ENCODE measurements around the gene CHRM3.
A peak's percentile ranks its signal among the peaks of the same experiment; 100 is the strongest.
"Not testable (repeated sequence)": the region's sequence is repeated elsewhere in the genome, so short reads cannot be mapped to it uniquely, and the experiment has no call there.

The CHRM3 gene

DNA sequence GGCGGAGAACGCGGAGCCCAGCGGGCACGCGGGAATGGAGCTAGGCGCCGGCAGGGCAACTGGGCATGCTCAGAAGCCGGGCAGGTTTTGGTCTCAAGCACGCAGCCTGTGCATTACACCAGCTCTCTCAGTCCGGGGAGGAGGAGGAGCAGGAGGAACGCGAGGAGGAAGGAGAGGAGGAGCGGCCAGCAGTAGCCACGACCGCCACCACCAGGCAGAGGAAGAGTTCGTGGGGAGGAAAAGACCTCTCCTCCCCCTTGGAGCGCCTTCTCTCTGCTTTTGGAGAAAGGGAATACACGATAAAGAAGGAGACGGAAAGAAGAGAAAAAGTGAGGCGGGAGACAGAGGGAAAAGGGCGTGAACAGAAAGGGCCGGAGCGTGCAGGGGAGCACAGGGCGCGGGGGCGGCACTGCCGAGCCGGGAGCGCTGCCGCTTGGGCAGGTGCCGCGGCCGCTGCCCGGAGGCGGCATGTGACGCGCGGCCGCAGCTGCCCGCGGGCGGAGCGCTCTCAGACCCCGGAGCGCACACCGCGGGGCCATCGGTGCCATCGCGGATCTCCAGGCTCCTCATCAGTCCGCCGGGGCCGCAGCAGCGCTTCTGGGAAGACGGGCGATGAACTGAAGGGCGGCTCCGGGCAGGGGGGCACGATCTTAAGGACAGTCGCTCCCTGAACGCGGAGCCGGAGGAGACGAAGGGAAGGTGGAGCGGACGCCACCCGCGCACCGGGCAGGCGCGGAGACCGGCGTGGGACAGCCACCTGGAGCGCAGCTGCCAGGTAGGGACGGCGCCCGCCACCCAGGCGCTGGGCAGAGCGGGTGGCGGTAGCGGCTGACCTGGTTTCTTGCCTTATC is at the start of gene CHRM3:
CHRM3 (plus strand) TSS at position 116 of the 851 bp plus-strand sequence. CDS start 520,884 bp downstream, outside the sequence.
- DNase-seq (ENCODE audit: low read depth in 2 of 2): no peak

GRCh38 chr1:239337799-239338430 is 48.5 kb upstream of the CHRM3 start:
- DNase-seq (ENCODE audit: low read depth in 2 of 2): no peak

GRCh38 chr1:239347776-239348175 is 38.6 kb upstream of the CHRM3 start:
- DNase-seq (ENCODE audit: low read depth in 2 of 2): no peak

- no peak for DNase-seq (ENCODE audit: low read depth in 2 of 2)
These were observed 37.6 kb upstream of the CHRM3 start for GRCh38 chr1:239348635-239349353.

DNA sequence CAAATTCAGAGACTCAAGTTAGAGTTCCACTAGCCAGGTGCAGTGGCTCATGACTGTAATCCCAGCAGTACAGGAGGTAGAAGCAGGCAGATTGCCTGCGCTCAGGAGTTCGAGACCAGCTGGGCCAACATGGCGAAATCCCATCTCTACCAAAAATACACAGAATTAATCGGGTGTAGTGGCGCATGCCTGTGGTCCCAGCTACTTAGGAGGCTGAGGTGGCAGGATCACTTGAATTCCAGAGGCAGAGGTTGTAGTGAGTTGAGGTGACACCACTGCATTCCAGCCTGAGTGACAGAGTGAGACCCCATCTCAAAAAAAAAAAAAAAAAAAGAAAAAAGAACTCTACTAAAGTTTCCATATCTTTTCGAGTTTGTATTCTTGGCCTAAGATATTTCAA is 36.7 kb upstream of the CHRM3 start:
- DNase-seq (ENCODE audit: low read depth in 2 of 2): no peak

GRCh38 chr1:239353536-239353935 is 32.8 kb upstream of the CHRM3 start:
- no peak for DNase-seq (ENCODE audit: low read depth in 2 of 2)

- peak; percentile 11 to 16 for DNase-seq (ENCODE audit: low read depth in 2 of 2)
These were observed 32.1 kb upstream of the CHRM3 start for GRCh38 chr1:239354231-239354630.

GRCh38 chr1:239357867-239358266 is 28.5 kb upstream of the CHRM3 start:
- no peak for DNase-seq (ENCODE audit: low read depth in 2 of 2)

DNA sequence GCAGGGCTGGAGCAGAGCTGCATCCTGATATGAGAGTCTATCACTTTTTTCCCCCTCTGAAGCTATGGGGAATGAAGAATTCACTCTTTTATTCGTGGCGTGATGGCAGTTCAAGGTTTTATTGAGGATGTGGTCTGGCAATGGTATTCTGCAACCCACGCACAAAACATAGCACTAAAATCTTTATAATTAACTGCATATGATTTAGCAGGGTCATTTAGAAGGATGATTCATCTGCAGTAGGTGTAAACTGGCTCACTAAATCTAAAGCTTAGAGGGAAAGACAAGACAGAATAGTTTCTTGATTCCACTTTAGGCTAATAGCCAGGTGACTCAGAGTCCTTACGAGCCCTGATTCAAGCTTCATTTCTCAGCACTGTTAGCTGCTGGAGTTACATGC is 25.0 kb upstream of the CHRM3 start:
- peak; percentile 97 to 98 for DNase-seq (ENCODE audit: low read depth in 2 of 2)

- no peak for DNase-seq (ENCODE audit: low read depth in 2 of 2)
These were observed 22.4 kb upstream of the CHRM3 start for GRCh38 chr1:239363930-239364329.

DNA sequence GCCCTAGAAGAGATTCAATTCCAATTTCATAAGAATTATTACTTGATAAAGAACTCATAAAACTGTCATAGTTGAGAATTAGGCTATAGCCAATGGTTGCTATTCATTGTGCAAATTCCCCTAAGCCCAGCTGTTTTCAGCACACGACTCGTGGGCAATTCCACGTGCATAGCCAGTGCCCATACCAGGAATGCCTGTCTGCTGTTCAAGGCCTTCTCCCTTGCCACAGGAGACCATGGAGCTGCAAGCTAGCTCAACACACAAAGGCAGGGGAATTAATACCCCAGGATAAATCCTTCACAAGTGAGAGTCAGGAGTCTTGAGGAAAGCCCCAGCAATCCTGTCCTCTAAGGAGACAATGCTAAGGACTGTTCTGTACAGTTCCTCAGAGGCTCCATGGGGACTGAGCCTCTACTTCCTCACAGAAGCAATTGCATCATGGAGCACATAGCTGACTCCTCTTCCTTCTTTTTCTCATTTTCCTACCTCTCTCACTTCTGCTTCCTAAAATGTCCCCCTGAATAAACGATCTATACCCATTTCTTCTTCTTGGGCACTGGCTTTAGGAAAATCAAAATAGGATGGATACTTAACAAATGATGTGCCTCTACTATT is 19.1 kb upstream of the CHRM3 start:
- no peak for DNase-seq (ENCODE audit: low read depth in 2 of 2)

- no peak for DNase-seq (ENCODE audit: low read depth in 2 of 2)
These were observed 17.8 kb upstream of the CHRM3 start for GRCh38 chr1:239368436-239369109.

DNA sequence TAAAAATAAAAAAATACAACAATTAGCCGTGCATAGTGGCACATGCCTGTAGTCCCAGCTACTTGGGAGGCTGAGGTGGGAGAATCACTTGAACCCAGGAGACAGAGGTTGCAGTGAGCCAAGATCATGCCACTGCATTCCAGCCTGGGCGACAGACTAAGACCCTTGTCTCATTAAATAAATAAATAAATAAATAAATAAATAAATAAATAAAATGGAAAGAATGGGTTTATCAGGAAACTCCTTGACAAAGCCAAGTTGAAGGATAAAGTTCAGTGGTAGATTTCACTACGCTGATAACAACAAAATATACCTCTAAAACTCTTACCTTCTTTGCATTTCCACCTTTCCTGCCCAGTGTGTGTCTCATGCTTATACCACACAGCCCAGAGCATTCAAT is 15.5 kb upstream of the CHRM3 start:
- DNase-seq (ENCODE audit: low read depth in 2 of 2): not testable (repeated sequence)

DNA sequence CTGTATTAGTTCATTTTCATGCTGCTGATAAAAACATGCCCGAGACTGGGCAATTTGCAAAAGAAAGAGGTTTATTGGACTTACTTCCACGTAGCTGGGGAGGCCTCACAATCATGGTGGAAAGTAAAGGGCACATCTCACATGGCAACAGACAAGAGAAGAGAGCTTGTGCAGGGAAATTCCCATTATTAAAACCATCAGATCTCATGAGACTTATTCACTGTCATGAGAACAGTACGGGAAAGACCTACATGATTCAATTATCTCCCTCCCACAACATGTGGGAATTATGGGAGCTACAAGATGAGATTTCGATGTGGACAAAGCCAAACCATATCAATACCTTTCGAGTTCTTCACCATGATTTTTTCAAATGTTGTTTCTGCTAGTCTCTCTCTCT is 3.7 kb upstream of the CHRM3 start:
- DNase-seq (ENCODE audit: low read depth in 2 of 2): no peak

GRCh38 chr1:239383714-239384113 is 2.7 kb upstream of the CHRM3 start:
- DNase-seq (ENCODE audit: low read depth in 2 of 2): no peak

- DNase-seq (ENCODE audit: low read depth in 2 of 2): no peak
These were observed 1.2 kb downstream of the CHRM3 start for GRCh38 chr1:239387304-239388158.

GRCh38 chr1:239388159-239388485 is 1.8 kb downstream of the CHRM3 start:
- DNase-seq (ENCODE audit: low read depth in 2 of 2): no peak

GRCh38 chr1:239388578-239388977 is 2.2 kb downstream of the CHRM3 start:
- peak in 1 of 2 experiments; percentile 10 for DNase-seq (ENCODE audit: low read depth in 2 of 2)

- DNase-seq (ENCODE audit: low read depth in 2 of 2): no peak
These were observed 3.3 kb downstream of the CHRM3 start for GRCh38 chr1:239389703-239390102.

DNA sequence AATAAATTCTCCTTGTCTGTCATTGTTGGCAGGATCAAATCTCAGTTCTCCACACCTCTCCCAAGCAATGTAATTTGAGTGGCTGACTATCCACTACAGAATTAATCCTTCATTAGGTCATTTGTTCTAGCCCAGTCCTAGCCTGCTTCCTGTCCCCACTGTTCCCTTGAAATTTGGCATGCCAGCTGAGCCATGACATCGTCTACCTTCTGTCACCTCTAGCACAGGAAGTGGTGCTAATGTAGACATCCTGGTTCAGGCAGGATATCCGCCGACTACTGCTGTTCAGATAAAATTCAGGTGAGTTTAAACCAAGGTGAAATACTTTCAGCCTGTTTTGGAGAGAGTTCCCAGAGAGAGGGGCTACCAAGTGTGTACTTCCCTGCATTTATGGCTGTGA is 5.9 kb downstream of the CHRM3 start:
- no peak for DNase-seq (ENCODE audit: low read depth in 2 of 2)

DNA sequence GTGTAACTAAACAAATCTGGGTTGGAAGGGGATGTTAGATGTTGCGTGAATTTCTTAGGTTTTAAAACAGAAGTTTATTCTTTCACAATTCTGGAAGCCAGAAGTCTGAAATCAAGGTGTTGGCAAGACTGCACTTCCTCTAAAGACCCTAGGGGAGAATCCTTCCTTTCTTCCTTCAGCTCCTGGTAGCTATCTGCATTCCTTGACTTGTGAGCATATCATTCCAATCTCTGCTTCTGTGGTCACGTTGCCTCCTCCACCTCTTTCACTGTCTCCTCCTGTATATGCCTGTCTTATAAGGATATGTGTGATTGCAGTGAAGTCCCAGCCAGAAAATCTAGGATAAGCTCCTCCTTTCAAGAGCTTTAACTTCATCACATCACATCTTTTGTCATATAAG is 7.7 kb downstream of the CHRM3 start:
- DNase-seq (ENCODE audit: low read depth in 2 of 2): no peak
